Adrenal gland (tissue), 5 donors: ENCODE data around the gene THSD7B.
"Not testable (repeated sequence)": the region's sequence is repeated elsewhere in the genome, so short reads cannot be mapped to it uniquely, and the experiment has no call there.

Experiments
- CTCF ChIP-seq, 6 experiments: fragments of 450-650 bp in 4 of 6; fragments of 200-600 bp in 2 of 6; sonication (generic) in 1 of 6; IDR thresholded peaks; 1 replicate in 5 of 6; 2 replicates in 1 of 6; pipeline versions ENCODE4 v1.5.1 to v1.8.0; 2016 to 2021; ENCODE audit warnings: antibody characterized with exemption in 6 of 6, mild to moderate bottlenecking in 2 of 6, moderate library complexity in 1 of 6
- POLR2A ChIP-seq, 2 donors: fragments of 450-650 bp; IDR thresholded peaks; one replicate each; pipeline ENCODE4 v1.6.1; 2017; ENCODE audit warnings: antibody characterized with exemption in 2 of 2, mild to moderate bottlenecking in 2 of 2, moderate library complexity in 1 of 2
- donor health status: DM: no; HTN: no; CAD: no.

- not testable (repeated sequence) for TF ChIP-seq CTCF, POLR2A (IDR thresholded peaks at IDR 0.05)
Observed at GRCh38 chr2:137101814-137102213, 336.5 kb downstream of the THSD7B start.
